OCI-LY3 (cell line): ENCODE measurements around the gene IMPG2.

Experiments
- CTCF ChIP-seq: fragments of 200-600, 300-600 bp; sonication (generic); IDR thresholded peaks from 2 replicates; pipeline ENCODE4 v1.5.1; 2014; ENCODE audit warnings: antibody characterized with exemption, low read length, low read depth
- EZH2phosphoT487 ChIP-seq: fragments of 200-600 bp; shearing (Covaris generic); IDR thresholded peaks from 2 replicates; pipeline ENCODE4 v1.6.1; 2018; ENCODE audit warnings: antibody characterized with exemption, mixed run types, low read depth

GRCh38 chr3:101279162-101279561, 41.2 kb downstream of the IMPG2 start:
- TF ChIP-seq CTCF (no peak), EZH2phosphoT487 (no peak)
